ENCODE measurements around the gene FAM20A.
A peak's percentile ranks its signal among the peaks of the same experiment; 100 is the strongest.
"Not testable (repeated sequence)": the region's sequence is repeated elsewhere in the genome, so short reads cannot be mapped to it uniquely, and the experiment has no call there.

The FAM20A gene

GRCh38 chr17:68518063-68518815, 82.9 kb downstream of the FAM20A start:
- no peak for DNase-seq

GRCh38 chr17:68517605-68518004, 83.6 kb downstream of the FAM20A start:
- not testable (repeated sequence) for DNase-seq

- DNase-seq, result no peak
Observed at GRCh38 chr17:68516732-68517131, 84.4 kb downstream of the FAM20A start.

- no peak for DNase-seq
Observed at GRCh38 chr17:68514831-68515635, 86.1 kb downstream of the FAM20A start.

GRCh38 chr17:68513932-68514331, 87.2 kb downstream of the FAM20A start:
- no peak for DNase-seq

- DNase-seq, result no peak
Observed at GRCh38 chr17:68512960-68513474, 88.2 kb downstream of the FAM20A start.

- peak; percentile 85 to 89 for DNase-seq
Observed at GRCh38 chr17:68512247-68512959, 88.8 kb downstream of the FAM20A start, which contains the start of gene PRKAR1A. PRKAR1A (plus strand) TSS chr17:68512430; CDS start chr17:68515400, 2,970 bp downstream.

GRCh38 chr17:68511671-68512246, 89.4 kb downstream of the FAM20A start:
- peak; percentile 64 to 80 for DNase-seq

GRCh38 chr17:68511254-68511670, 89.9 kb downstream of the FAM20A start:
- no peak for DNase-seq

GRCh38 chr17:68509141-68510057, 91.8 kb downstream of the FAM20A start:
- DNase-seq, result no peak

GRCh38 chr17:68507576-68507975, 93.6 kb downstream of the FAM20A start:
- DNase-seq, result no peak

GRCh38 chr17:68505951-68506350, 95.2 kb downstream of the FAM20A start:
- DNase-seq, result no peak

- no peak for DNase-seq
Observed at GRCh38 chr17:68501074-68501473, 100.1 kb downstream of the FAM20A start.

GRCh38 chr17:68499587-68499986, 101.6 kb downstream of the FAM20A start:
- no peak for DNase-seq

- DNase-seq, result no peak
Observed at GRCh38 chr17:68498479-68499326, 102.5 kb downstream of the FAM20A start.

- no peak for DNase-seq
Observed at GRCh38 chr17:68497885-68498319, 103.3 kb downstream of the FAM20A start.

- DNase-seq, result no peak
Observed at GRCh38 chr17:68495081-68495480, 106.1 kb downstream of the FAM20A start.

GRCh38 chr17:68492394-68493054, 108.6 kb downstream of the FAM20A start:
- not testable (repeated sequence) for DNase-seq

GRCh38 chr17:68491381-68492231, 109.6 kb downstream of the FAM20A start:
- no peak for DNase-seq

Measured in stimulated activated CD4-positive, alpha-beta T cell treated with anti-CD3 and anti-CD28 coated beads, Interleukin-4, amount 100 ng/mL, for 4 hours (primary cell).